ENCODE data around the gene PARD3. TPM values are rescaled to one million over a fixed set of nuclear protein-coding genes. Genes with fewer than 3 reads are reported as not detected.

PARD3 gene
- total RNA-seq, 1 donor from 2014 or later = 58.7 TPM

DNA sequence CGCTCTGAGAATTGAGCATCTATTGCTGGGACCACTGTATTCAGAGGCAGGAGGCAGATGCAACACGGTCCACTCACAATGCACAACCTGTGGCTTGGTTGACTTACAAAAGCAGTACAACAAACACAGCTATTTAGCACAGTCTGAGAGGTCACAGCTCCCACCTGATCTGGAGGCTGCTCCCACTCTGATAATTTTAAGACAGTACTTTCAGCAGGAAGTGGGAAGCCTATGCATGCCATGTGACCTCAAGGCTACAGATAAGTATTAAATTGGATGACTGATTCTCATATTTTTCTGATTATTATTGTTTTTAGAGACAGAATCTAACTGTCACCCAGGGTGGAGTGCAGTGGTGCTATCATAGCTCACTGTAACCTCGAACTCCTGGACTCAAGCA, 659.3 kb downstream of the PARD3 start:
- Mint-ChIP-seq H3K4me1 (peaks cover 19% of the 10 kb centered on the region), H3K27ac (no peak overlapping the region), H3K27me3 (ENCODE audit: insufficient read depth, low read depth) (no peaks in the 10 kb centered on the region), H3K4me3 (no peak overlapping the region), H3K36me3 (no peaks in the 10 kb centered on the region), H3K9me3 (peaks cover 2% of the 10 kb centered on the region)
- no peaks in the 10 kb centered on the region for H3K79me2 ChIP-seq (ENCODE audit: low read depth)
- H3K4me3 ChIP-seq = no peak overlapping the region
- no peak overlapping the region for H3K4me2 ChIP-seq
- no peaks in the 10 kb centered on the region for H3K27me3 ChIP-seq
- no peaks in the 10 kb centered on the region for H3K4me1 ChIP-seq
- H2AFZ ChIP-seq (replicated peaks) = no peak overlapping the region
- no peaks in the 10 kb centered on the region for H3F3A ChIP-seq (ENCODE audit: low read depth)
- DNase-seq (ENCODE audit: low spot score) = no peak
- TF ChIP-seq, protein P1, sequence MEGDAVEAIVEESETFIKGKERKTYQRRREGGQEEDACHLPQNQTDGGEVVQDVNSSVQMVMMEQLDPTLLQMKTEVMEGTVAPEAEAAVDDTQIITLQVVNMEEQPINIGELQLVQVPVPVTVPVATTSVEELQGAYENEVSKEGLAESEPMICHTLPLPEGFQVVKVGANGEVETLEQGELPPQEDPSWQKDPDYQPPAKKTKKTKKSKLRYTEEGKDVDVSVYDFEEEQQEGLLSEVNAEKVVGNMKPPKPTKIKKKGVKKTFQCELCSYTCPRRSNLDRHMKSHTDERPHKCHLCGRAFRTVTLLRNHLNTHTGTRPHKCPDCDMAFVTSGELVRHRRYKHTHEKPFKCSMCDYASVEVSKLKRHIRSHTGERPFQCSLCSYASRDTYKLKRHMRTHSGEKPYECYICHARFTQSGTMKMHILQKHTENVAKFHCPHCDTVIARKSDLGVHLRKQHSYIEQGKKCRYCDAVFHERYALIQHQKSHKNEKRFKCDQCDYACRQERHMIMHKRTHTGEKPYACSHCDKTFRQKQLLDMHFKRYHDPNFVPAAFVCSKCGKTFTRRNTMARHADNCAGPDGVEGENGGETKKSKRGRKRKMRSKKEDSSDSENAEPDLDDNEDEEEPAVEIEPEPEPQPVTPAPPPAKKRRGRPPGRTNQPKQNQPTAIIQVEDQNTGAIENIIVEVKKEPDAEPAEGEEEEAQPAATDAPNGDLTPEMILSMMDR (IDR thresholded peaks at IDR 0.05) = no peak
- TF ChIP-seq EZH2 (IDR thresholded peaks at IDR 0.05) (no peak), EZH2phosphoT487 (IDR thresholded peaks at IDR 0.05) (no peak)
- no peaks in the 10 kb centered on the region for H3K36me3 ChIP-seq
- no peak overlapping the region for H3K9ac ChIP-seq
- no peak overlapping the region for H3K27ac ChIP-seq
- no peaks in the 10 kb centered on the region for H3K9me3 ChIP-seq (ENCODE audit: low read depth)
- no peaks in the 10 kb centered on the region for H4K20me1 ChIP-seq (ENCODE audit: low read depth)

DNA sequence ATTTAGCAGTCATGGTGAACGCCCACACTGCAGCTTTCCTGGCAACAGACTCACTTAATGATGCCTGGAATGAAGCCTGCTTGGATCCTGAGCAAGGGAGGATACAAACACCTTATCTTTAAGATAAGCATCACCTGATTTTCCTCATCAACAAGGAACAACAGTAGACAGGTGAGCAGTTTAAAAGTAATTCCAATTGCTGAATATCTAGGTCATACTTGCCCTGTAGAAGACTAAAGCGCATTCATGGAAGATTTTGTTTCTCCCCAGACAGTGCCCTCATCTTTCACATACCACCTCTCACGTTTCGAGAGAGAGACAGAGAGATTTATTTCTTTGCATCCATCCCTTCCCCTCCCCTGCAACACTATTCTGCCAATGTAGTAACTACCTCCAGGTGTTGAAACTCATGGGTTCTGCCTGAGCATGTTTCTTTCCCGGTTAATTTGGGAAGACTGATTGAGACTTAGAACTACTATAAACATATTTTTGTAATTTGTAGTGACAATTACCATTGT, 660.7 kb downstream of the PARD3 start:
- Mint-ChIP-seq H3K27ac (no peak overlapping the region), H3K4me3 (no peak overlapping the region)

DNA sequence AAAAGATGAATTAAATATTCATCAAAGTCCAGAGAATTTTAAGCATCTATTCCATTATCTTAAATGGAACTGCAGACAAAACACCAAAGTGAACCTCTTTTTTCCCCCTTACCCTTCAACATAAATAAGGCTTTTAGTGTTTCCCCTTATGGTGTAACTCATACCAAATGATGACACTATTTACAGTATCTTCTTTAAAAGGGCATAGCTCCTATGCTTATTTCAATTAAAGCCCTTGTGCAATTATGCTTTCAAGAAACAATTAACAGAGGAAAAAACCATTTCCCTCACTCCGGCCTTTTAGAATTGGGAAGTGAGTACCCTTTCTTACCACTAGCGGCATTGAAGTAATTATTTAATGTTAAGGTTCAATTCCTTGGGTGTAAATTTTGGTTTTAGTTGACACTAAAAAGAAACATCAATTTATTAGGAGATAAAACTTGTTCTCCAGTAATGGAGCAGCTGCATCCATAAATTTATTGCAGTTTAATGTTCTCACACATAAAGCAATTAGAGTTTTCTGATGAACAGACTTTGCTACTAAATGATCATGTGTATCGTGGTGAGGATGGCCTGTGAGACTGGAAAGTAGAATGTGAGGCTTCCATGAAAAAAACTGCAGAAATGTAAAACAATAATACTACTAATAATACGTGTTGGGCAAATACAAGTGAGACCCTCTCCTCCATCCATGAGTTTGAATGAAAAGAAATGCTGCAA, 661.3 kb downstream of the PARD3 start:
- Histone ChIP-seq H3F3A (ENCODE audit: low read depth) (no peaks in the 10 kb centered on the region), H3K4me1 (no peaks in the 10 kb centered on the region), H3K9ac (no peak overlapping the region), H3K27me3 (no peaks in the 10 kb centered on the region), H3K9me3 (ENCODE audit: low read depth) (no peaks in the 10 kb centered on the region), H3K4me3 (no peak overlapping the region), H4K20me1 (ENCODE audit: low read depth) (no peaks in the 10 kb centered on the region), H3K79me2 (ENCODE audit: low read depth) (no peaks in the 10 kb centered on the region), H3K27ac (no peak overlapping the region), H2AFZ (replicated peaks) (no peak overlapping the region), H3K36me3 (no peaks in the 10 kb centered on the region), H3K4me2 (no peak overlapping the region)
- no peak for DNase-seq (ENCODE audit: low spot score)
- Mint-ChIP-seq H3K4me3 (no peak overlapping the region), H3K9me3 (no peaks in the 10 kb centered on the region), H3K27ac (no peak overlapping the region), H3K4me1 (peaks cover 19% of the 10 kb centered on the region), H3K36me3 (no peaks in the 10 kb centered on the region), H3K27me3 (ENCODE audit: insufficient read depth, low read depth) (no peaks in the 10 kb centered on the region)
- TF ChIP-seq, protein P1 (IDR thresholded peaks at IDR 0.05) = no peak
- TF ChIP-seq EZH2phosphoT487 (IDR thresholded peaks at IDR 0.05) (no peak), EZH2 (IDR thresholded peaks at IDR 0.05) (no peak)

More for the DNA sequence above, 660.7 kb downstream of the PARD3 start:
- Histone ChIP-seq H3K4me2 (no peak overlapping the region), H3K27ac (no peak overlapping the region), H3K9ac (no peak overlapping the region), H2AFZ (replicated peaks) (no peak overlapping the region), H3K79me2 (ENCODE audit: low read depth) (no peaks in the 10 kb centered on the region), H3F3A (ENCODE audit: low read depth) (no peaks in the 10 kb centered on the region), H3K27me3 (no peaks in the 10 kb centered on the region), H3K4me3 (no peak overlapping the region), H3K36me3 (no peaks in the 10 kb centered on the region), H3K9me3 (ENCODE audit: low read depth) (no peaks in the 10 kb centered on the region), H4K20me1 (ENCODE audit: low read depth) (no peaks in the 10 kb centered on the region), H3K4me1 (no peaks in the 10 kb centered on the region)
- TF ChIP-seq, protein P1 (IDR thresholded peaks at IDR 0.05) = no peak
- TF ChIP-seq EZH2phosphoT487 (IDR thresholded peaks at IDR 0.05) = no peak
- no peak for TF ChIP-seq EZH2 (IDR thresholded peaks at IDR 0.05)
- Mint-ChIP-seq H3K4me1 (peaks cover 19% of the 10 kb centered on the region), H3K27me3 (ENCODE audit: insufficient read depth, low read depth) (no peaks in the 10 kb centered on the region), H3K9me3 (no peaks in the 10 kb centered on the region), H3K36me3 (no peaks in the 10 kb centered on the region)
- DNase-seq (ENCODE audit: low spot score) = no peak

Measured in neural progenitor cell (in vitro differentiated cells).